GM20000 (cell line): Measurements from ENCODE around the gene FXN.

Experiments used
- DNase-seq: peaks from one replicate; pipeline ENCODE4 v3.0.0; 2012; ENCODE audit warnings: low spot score
- TF ChIP-seq, protein P1 (sequence below): IDR thresholded peaks from 2 replicates; pipeline ENCODE4 v1.5.1; 2012; ENCODE audit warnings: mild to moderate bottlenecking, control low read depth; ENCODE audit errors: extremely low read depth, missing control alignments

The FXN gene

DNA sequence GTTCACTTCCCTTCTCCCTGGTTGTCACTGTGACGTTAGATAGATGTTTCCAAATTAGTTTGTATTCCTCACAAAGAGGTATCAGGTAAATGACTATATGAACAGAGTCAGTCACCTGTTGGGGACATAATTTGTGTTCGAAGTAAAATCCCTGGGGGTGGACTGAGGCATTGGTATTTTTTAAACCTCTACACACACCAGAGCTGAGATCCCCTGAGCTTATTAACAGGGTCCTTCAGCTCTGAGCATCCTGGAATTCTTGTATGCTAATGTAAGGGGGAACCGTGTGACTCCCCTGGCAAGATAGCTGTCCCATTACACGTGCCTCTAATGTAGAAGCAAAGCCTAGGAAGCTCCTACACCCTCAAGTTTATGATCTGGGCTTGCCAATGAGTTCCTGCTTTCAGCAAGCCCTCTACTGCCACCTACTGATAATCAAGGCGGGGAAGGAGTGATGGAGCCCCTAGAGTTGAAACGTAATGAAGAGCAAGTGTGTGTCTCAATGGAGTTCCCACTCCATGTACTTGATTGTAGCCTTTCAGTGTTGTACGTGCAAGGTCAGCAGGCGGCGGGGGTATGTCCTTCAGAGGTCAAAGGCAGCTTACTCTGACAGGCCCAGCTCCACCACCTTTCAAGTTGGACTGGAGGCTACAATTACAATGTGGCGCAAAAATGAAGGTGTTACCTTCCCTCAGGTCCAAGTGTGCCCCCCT, 36.0 kb upstream of the FXN start:
- TF ChIP-seq, protein P1, sequence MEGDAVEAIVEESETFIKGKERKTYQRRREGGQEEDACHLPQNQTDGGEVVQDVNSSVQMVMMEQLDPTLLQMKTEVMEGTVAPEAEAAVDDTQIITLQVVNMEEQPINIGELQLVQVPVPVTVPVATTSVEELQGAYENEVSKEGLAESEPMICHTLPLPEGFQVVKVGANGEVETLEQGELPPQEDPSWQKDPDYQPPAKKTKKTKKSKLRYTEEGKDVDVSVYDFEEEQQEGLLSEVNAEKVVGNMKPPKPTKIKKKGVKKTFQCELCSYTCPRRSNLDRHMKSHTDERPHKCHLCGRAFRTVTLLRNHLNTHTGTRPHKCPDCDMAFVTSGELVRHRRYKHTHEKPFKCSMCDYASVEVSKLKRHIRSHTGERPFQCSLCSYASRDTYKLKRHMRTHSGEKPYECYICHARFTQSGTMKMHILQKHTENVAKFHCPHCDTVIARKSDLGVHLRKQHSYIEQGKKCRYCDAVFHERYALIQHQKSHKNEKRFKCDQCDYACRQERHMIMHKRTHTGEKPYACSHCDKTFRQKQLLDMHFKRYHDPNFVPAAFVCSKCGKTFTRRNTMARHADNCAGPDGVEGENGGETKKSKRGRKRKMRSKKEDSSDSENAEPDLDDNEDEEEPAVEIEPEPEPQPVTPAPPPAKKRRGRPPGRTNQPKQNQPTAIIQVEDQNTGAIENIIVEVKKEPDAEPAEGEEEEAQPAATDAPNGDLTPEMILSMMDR, result peak; percentile 90
- peak; percentile 81 for DNase-seq

DNA sequence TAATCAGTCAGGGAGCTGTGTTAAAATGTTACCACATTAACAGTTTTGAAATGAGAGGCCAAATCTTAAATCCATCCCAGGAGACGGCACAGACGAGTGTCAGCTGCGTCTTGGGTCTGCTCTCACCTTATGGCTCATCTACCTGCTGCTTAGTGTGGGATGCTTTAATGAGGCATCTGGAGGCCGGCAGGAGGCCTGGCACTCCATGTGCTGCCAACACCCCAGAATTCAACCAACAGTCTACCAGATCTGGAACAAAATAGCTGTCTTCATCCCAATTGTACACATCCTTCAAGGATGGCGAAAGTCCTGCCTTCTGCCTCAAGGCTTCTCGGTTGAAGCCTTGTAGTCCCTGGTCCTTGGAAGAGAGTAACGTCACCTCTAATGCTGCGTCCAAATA, 33.6 kb upstream of the FXN start:
- no peak for DNase-seq
- TF ChIP-seq, protein P1, result no peak

DNA sequence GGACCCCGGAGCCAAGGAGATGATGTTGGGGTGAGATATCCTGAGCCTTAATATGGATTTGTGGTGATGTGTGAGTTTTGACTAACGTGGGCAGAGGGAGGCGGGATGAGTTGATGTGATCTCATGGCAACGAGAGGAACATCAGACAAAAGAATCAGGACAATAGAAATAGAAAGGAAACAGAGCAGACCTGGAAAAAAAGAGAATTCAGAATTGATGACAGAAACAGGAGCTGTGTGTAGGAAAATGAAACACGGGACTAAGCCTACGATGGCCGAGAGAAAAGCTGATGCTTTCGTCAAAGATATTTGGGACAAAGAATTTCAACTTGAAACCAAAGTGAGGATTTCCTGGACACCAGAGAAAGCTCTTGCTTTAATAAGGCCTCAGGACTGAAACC, 32.5 kb upstream of the FXN start:
- TF ChIP-seq, protein P1, result no peak
- DNase-seq, result no peak

DNA sequence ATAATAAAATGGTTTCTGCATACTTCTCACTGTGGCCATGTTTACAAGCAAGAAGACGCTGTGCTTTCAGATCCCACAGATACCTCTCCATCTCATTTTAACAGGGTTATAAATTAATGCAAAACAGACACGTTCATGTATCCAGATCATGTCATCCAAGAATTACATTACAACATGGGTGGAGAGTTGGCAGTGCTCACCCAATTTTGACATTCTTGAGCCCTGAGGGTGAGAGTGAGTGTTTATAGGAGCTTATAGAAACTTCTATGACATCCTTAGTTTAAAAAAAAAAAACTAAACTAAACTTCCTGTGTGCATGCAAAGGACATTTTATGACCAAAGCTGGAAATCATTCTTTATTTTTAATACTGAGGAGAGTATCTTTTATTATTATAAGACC, 30.7 kb upstream of the FXN start:
- TF ChIP-seq, protein P1, result no peak
- DNase-seq, result no peak

DNA sequence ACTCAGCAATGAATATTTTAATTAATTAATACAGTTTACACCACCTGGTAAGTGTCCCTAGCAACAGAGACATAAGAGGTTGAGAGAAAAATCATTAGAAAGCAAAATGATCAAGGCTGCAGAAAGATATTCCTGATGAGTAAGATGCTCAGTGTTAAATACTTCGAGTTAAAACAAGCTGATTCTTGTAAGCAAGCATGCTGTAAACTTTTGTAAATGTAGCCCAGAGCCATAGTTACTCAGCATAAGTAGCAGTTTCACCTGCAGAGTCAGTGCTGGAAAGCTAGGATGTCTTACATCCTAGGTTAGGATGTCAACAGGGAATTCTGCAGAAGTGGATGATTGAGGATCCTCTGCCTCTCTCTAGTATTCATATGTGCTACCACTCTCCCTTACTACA, 25.8 kb upstream of the FXN start:
- no peak for DNase-seq
- TF ChIP-seq, protein P1, result no peak

DNA sequence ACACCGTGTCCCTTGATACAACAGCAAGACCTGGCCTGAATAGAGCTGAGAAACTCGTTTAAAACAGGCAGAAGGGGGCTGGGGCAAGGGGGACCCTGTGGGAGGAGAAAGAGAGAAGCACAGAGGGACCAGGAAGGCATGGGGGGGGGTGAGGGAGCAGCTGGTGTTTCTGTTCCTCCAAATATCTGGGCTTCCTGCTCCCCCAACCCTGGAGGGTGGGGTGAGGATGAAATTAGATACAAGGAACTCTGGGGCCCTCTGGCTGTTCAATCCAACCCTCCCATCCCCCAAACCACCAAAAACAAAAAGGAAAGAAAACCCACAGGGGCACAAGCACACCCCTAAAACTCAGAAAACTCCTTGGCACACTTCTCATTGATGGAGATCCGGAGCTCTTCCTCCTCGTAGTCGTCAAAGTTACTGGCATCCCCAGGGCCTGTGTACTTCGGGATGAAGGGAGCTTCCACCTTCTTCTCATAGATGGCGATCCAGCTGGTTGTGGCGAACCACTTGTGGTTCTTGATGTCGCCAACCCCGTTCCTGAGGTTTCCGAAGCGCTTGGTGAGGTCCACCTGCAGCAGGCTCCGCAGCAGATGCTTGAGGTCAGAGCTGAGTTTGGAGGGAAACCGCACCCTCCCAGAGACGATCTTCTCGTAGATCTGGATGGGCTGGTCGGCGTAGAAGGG, 22.7 kb upstream of the FXN start:
- TF ChIP-seq, protein P1, result no peak
- DNase-seq, result peak; percentile 54

DNA sequence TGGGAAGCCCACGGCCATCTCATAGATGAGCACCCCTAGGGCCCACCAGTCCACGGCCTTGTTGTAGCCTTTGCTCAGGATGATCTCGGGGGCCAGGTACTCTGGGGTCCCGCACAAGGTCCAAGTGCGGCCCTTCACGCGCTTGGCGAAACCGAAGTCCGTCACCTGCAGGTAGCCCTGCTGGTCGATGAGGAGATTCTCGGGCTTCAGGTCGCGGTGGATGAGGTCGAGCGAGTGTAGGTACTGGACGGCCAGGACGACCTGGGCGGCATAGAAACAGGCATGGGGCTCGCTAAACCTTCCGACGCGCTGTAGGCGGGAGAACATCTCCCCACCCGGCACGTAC, 22.2 kb upstream of the FXN start:
- no peak for DNase-seq
- TF ChIP-seq, protein P1, result no peak
